NT2/D1 (cell line): ENCODE data around the gene EMD.

Experiments used
- DNase-seq: peaks from one replicate; pipeline ENCODE4 v3.0.0-alpha.2; 2011; ENCODE audit warnings: low read depth, low spot score
- H3K27me3 ChIP-seq: 2 replicates; pipeline ENCODE4 v1.6.0; 2011; ENCODE audit warnings: mild to moderate bottlenecking; ENCODE audit not compliant: insufficient read length, insufficient read depth
- H3K36me3 ChIP-seq: 2 replicates; pipeline ENCODE4 v1.6.1; 2011; ENCODE audit warnings: mild to moderate bottlenecking, low read length, mixed read lengths; ENCODE audit not compliant: insufficient read depth, insufficient read length
- H3K4me1 ChIP-seq: 2 replicates; pipeline ENCODE4 v1.5.1; 2011; ENCODE audit not compliant: insufficient read depth, insufficient read length
- H3K4me3 ChIP-seq: 2 replicates; pipeline ENCODE4 v1.5.1; 2011; ENCODE audit warnings: low read depth; ENCODE audit not compliant: insufficient read length
- H3K9ac ChIP-seq: 2 replicates; pipeline ENCODE4 v1.6.0; 2011; ENCODE audit warnings: low read depth; ENCODE audit not compliant: insufficient read length
- H3K9me3 ChIP-seq: 2 replicates; pipeline ENCODE4 v1.5.1; 2011; ENCODE audit warnings: mild to moderate bottlenecking, low read length; ENCODE audit not compliant: insufficient read depth
- SUZ12 ChIP-seq: IDR thresholded peaks from 2 replicates; pipeline ENCODE4 v1.6.1; 2011; ENCODE audit not compliant: insufficient read length, insufficient read depth; ENCODE audit errors: extremely low read depth
- YY1 ChIP-seq: IDR thresholded peaks from 2 replicates; pipeline ENCODE4 v1.6.1; 2011; ENCODE audit not compliant: insufficient read length, insufficient read depth
- ZNF274 ChIP-seq: IDR thresholded peaks from 2 replicates; pipeline ENCODE4 v1.6.1; 2011; ENCODE audit warnings: mild to moderate bottlenecking, low read depth, low read length

EMD gene

DNA sequence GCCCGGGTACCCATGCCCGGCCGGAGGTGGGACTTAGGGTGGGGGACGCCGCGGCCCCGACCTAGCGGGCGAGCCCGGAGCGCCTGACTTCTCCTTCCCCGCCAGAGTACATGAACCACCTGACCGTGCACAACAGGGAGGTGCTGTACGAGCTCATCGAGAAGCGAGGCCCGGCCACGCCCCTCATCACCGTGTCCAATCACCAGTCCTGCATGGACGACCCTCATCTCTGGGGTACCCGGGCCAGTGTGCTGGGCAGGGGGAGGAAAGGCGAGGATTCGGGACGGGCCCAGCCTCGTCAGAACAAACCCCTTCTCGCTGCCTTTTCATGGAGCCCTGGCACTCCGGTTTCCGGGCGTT lies 32.9 kb downstream of the EMD start:
- no peaks in the 10 kb centered on the region for H3K27me3 ChIP-seq
- TF ChIP-seq ZNF274 (no peak), YY1 (no peak), SUZ12 (no peak)
- H3K9me3 ChIP-seq = no peaks in the 10 kb centered on the region
- H3K4me3 ChIP-seq = peak overlapping the region; percentile 50
- peak overlapping the region; percentile 76 for H3K9ac ChIP-seq
- H3K36me3 ChIP-seq = peaks cover 6% of the 10 kb centered on the region
- DNase-seq = no peak
- H3K4me1 ChIP-seq = peaks cover 1% of the 10 kb centered on the region

GRCh38 chrX:154412468-154412867 lies 33.4 kb downstream of the EMD start:
- no peak overlapping the region for H3K9ac ChIP-seq
- no peak for DNase-seq
- H3K4me3 ChIP-seq = no peak overlapping the region

DNA sequence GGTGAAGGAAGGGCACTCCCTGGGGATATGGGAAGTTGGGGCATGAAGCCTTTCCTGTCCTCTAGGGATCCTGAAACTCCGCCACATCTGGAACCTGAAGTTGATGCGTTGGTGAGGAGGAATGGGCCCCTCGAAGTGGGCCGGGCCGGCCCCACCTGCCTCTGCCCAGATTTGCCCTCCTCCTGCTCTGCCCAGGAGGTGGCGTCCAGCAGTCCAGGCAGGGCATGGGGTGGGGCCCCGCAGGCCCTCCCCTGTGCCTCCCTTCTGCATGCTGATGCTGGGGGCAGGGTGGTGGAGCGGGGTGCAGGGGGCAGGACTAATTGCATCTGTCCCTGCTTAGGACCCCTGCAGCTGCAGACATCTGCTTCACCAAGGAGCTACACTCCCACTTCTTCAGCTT lies 34.0 kb downstream of the EMD start:
- TF ChIP-seq YY1 (no peak), ZNF274 (no peak), SUZ12 (no peak)
- Histone ChIP-seq H3K27me3 (no peaks in the 10 kb centered on the region), H3K9me3 (no peaks in the 10 kb centered on the region), H3K9ac (no peak overlapping the region), H3K4me1 (peaks cover 1% of the 10 kb centered on the region), H3K4me3 (no peak overlapping the region), H3K36me3 (peaks cover 6% of the 10 kb centered on the region)
- no peak for DNase-seq

More at GRCh38 chrX:154412468-154412867, 33.4 kb downstream of the EMD start:
- Histone ChIP-seq H3K9me3 (no peaks in the 10 kb centered on the region), H3K4me1 (peaks cover 1% of the 10 kb centered on the region), H3K27me3 (no peaks in the 10 kb centered on the region), H3K36me3 (peaks cover 6% of the 10 kb centered on the region)
- TF ChIP-seq SUZ12 = no peak
- TF ChIP-seq YY1 = no peak
- no peak for TF ChIP-seq ZNF274

- no peak for DNase-seq
These were observed 38.1 kb downstream of the EMD start for GRCh38 chrX:154417157-154417556.

GRCh38 chrX:154419189-154419588 lies 40.1 kb downstream of the EMD start:
- Histone ChIP-seq H3K27me3 (no peaks in the 10 kb centered on the region), H3K9me3 (no peaks in the 10 kb centered on the region), H3K4me1 (no peaks in the 10 kb centered on the region), H3K4me3 (no peak overlapping the region), H3K36me3 (no peaks in the 10 kb centered on the region), H3K9ac (no peak overlapping the region)
- no peak for DNase-seq
- no peak for TF ChIP-seq YY1

More at GRCh38 chrX:154417157-154417556, 38.1 kb downstream of the EMD start:
- Histone ChIP-seq H3K4me3 (no peak overlapping the region), H3K9ac (no peak overlapping the region), H3K9me3 (no peaks in the 10 kb centered on the region), H3K4me1 (no peaks in the 10 kb centered on the region), H3K36me3 (peaks cover 6% of the 10 kb centered on the region), H3K27me3 (no peaks in the 10 kb centered on the region)
- TF ChIP-seq YY1 (no peak), ZNF274 (no peak), SUZ12 (no peak)

DNA sequence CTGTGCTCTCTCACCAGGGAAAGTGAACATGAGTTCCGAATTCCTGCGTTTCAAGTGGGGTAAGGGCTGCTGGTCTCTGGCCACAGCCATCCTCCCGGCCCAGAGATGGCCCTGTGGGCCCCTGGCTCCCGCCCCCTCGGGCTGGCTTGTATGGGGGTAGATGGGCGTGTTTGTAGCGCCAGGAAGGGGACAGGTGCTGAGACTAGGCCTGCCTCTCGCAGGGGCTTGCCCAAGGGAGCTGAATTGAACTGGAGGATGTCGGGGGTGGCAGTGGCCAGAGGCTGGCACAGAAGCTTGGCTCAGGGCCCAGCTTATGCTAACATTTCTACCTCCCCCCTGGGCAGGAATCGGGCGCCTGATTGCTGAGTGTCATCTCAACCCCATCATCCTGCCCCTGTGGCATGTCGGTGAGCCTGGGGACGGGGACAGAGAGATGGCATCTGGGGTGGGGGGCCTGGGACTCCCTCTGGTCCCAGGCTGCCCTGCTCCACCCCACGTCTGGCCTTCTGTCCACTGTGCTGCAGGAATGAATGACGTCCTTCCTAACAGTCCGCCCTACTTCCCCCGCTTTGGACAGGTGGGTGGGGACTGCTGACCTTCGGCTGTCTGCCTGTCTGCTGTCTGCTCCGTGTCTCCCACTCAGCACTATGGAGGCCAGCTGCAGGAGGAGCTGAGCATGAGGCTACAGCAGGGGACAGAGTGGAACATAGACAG lies 40.8 kb downstream of the EMD start:
- no peak overlapping the region for H3K4me3 ChIP-seq
- H3K36me3 ChIP-seq = no peaks in the 10 kb centered on the region
- DNase-seq = no peak
- no peaks in the 10 kb centered on the region for H3K27me3 ChIP-seq
- no peak overlapping the region for H3K9ac ChIP-seq
- H3K4me1 ChIP-seq = no peaks in the 10 kb centered on the region
- H3K9me3 ChIP-seq = no peaks in the 10 kb centered on the region
- TF ChIP-seq SUZ12 (no peak), ZNF274 (no peak), YY1 (no peak)

DNA sequence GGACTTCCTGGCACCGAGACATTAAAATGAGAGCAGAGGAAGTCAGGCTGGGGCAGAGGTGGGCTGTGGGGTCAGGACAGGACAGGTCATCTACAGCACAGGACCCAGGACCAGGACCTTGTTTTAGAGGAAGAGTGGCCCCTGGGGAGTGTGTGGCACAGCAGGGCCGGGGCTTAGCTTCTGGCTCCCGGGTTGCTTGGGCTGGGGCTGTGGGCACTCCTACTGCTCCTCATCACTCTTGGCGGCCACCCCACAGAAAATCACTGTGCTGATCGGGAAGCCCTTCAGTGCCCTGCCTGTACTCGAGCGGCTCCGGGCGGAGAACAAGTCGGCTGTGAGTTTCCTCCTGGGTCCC lies 41.3 kb downstream of the EMD start:
- no peaks in the 10 kb centered on the region for H3K4me1 ChIP-seq
- DNase-seq = no peak
- no peaks in the 10 kb centered on the region for H3K36me3 ChIP-seq
- H3K9me3 ChIP-seq = no peaks in the 10 kb centered on the region
- H3K4me3 ChIP-seq = no peak overlapping the region
- H3K9ac ChIP-seq = no peak overlapping the region
- H3K27me3 ChIP-seq = no peaks in the 10 kb centered on the region
- TF ChIP-seq ZNF274 (no peak), SUZ12 (no peak), YY1 (no peak)

DNA sequence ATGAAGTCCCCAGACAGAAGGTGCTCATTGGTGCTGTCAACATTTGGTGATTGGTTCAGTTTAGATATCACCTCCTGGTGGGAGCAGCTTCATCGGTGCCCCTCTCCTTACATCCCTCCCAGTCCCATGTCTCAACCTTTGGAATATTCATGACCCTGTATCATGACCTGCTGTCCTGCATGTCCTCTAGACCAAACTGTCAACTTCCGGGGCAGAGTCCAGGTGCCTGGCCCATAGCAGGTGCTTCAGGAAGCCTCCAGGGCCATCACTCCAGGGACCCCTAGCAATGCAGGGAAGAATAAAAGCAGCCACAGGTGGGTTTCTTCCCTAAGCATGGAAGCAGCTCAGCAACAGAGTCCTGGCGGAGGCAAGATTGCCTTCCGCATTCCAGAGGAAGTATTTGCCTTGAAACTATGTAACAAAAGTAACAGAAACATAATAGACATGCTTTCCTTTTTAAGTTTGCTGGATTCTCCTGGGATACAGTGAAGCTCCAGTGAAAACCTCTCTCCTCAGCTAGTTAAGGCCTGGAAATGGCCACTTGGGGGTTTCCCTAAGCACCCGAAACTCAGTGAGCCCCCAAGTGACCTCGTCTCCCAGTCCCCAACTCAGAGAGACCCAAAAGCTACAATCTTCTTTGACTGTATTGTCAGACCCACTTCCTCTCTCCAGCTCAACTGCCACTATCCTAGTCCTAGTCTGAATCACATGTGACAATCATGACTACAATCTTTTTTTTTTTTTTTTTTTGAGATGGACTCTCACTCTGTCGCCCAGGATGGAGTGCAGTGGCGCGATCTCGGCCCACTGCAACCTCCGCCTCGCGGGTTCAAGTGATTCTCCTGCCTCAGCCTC lies 48.0 kb downstream of the EMD start:
- H3K4me1 ChIP-seq = peaks cover 3% of the 10 kb centered on the region
- no peak overlapping the region for H3K4me3 ChIP-seq
- DNase-seq = no peak

More for the DNA sequence above, 48.0 kb downstream of the EMD start:
- Histone ChIP-seq H3K27me3 (no peaks in the 10 kb centered on the region), H3K9ac (no peak overlapping the region), H3K36me3 (no peaks in the 10 kb centered on the region), H3K9me3 (no peaks in the 10 kb centered on the region)
- no peak for TF ChIP-seq YY1
- TF ChIP-seq SUZ12 = no peak
- no peak for TF ChIP-seq ZNF274
